HG03280 (cell line): Measurements from ENCODE around the gene SPATA9.

ENCODE experiments used
- ATAC-seq: cut with Tn5 transposase; IDR thresholded peaks from one replicate; pipeline ENCODE4 v1.9.1; 2021; ENCODE audit warnings: mild to moderate bottlenecking, moderate library complexity; ENCODE audit not compliant: unreplicated experiment

The SPATA9 gene

DNA sequence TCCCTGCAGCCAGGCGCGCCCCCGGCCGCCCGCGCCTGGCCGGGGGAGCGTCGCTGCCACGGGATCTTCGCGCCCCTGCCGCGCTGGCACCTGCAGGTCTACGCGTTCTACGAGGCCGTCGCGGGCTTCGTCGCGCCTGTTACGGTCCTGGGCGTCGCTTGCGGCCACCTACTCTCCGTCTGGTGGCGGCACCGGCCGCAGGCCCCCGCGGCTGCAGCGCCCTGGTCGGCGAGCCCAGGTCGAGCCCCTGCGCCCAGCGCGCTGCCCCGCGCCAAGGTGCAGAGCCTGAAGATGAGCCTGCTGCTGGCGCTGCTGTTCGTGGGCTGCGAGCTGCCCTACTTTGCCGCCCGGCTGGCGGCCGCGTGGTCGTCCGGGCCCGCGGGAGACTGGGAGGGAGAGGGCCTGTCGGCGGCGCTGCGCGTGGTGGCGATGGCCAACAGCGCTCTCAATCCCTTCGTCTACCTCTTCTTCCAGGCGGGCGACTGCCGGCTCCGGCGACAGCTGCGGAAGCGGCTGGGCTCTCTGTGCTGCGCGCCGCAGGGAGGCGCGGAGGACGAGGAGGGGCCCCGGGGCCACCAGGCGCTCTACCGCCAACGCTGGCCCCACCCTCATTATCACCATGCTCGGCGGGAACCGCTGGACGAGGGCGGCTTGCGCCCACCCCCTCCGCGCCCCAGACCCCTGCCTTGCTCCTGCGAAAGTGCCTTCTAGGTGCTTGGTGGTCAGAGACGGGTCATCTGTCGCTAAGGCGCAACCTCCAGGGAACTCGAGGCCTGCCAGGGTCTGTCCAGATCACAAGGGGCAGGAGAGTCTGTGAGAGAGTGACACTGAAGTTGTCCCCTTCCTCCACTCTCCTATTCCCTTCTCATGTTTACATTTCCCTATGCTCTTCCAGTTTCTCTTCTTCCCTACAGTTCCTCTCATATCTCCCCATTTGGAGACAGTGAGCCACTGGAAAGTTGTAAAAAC lies 61.6 kb downstream of the SPATA9 start:
- peak; percentile 48 for ATAC-seq

GRCh38 chr5:95620030-95620869 lies 62.5 kb downstream of the SPATA9 start, which contains the start of gene GPR150:
TSS of gene GPR150 (plus strand) at chr5:95620087. CDS start at chr5:95620276, 189 bp downstream.
- peak; percentile 64 for ATAC-seq

DNA sequence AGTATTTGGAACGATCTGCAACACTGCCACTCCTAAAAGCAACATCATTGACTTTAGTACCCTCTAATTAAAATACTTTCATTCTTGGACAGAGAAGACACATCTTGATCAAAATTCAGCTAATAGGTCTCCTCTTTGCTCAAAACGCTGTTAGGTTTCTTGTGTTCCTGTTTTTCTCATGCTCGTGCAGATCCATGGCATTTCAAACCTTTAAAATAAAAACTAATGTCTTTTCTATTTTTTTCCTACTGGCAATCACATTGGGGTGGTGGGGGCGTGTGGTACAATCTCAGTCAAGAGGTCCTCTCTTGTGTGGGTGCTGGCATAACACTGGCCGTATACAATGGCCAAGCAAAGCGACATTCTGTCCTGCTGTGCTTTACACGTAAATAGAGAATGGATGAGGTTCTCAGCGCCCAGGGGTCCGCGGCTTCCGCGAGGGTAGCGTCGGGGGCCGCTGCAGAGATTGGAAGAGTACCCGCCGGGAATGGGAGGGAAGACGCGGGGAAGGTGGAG lies 63.2 kb downstream of the SPATA9 start:
- ATAC-seq = no peak

- no peak for ATAC-seq
These were observed 63.7 kb downstream of the SPATA9 start for GRCh38 chr5:95619096-95619495.

DNA sequence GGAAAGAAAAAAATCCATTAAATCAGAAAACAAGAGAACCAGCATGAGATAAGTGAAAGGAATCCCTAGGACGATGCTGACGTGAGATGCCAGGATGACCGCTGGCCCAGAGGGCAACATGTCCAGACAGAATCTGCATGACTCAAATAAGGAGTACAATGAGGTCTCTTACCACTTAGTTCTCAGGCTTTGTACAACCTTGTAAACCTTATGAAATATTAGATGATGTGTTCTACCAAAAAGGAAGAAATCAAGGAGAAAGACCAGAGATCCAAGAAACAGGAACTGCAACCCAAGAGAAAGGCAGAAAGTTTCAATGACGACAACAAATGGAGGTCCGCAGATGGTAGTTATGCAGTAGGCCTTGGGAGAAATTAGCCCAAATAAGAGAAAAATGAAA lies 65.7 kb downstream of the SPATA9 start:
- ATAC-seq = no peak

GRCh38 chr5:95615164-95615467 lies 67.7 kb downstream of the SPATA9 start:
- ATAC-seq = no peak

- no peak for ATAC-seq
These were observed 69.3 kb downstream of the SPATA9 start for GRCh38 chr5:95613514-95613913.

GRCh38 chr5:95611396-95611795 lies 71.4 kb downstream of the SPATA9 start:
- no peak for ATAC-seq

DNA sequence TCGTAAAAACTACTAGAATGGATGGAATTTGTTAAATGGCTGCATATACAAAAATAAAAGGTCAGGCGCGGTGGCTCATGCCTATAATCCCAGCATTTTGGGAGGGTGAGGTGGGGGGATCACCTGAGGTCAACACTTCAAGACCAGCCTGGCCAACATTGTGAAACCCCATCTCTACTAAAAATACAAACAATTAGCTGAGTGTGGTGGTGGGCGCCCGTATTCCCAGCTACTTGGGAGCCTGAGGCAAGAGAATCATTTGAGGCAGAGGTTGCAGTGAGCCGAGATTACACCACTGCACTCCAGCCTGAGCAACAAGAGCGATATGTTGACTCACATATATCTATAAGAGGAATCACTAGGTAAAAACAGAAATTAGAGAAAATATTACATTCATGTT lies 72.2 kb downstream of the SPATA9 start:
- ATAC-seq = no peak

- ATAC-seq = no peak
These were observed 73.1 kb downstream of the SPATA9 start for GRCh38 chr5:95609711-95610110.
